Activated naive CD4-positive, alpha-beta T cell treated with anti-CD3 and anti-CD28 coated beads for 36 hours (primary cell): ENCODE measurements around the gene EFHD2. TPM values are rescaled to one million over a fixed set of nuclear protein-coding genes. Genes with fewer than 3 reads are reported as not detected.
"Not testable (repeated sequence)": the region's sequence is repeated elsewhere in the genome, so short reads cannot be mapped to it uniquely, and the experiment has no call there.

Experiments
- CTCF ChIA-PET: fragments of 350-600 bp; sonication (Branson Sonifier 250); formaldehyde crosslinking; loops from one replicate; lab custom pipeline; 2021; ENCODE audit warnings: antibody characterized with exemption; lab: Charles Lee
- DNase-seq: peaks from one replicate; pipeline ENCODE4 v3.0.0-alpha.2; 2020
- H3K27ac Mint-ChIP-seq: one replicate; pipeline ENCODE4 v1.8.0; 2021; ENCODE audit warnings: mild to moderate bottlenecking, mixed read lengths
- H3K27me3 Mint-ChIP-seq: one replicate; pipeline ENCODE4 v1.8.0; 2021; ENCODE audit warnings: low read depth, mixed read lengths
- H3K36me3 Mint-ChIP-seq: one replicate; pipeline ENCODE4 v1.8.0; 2021; ENCODE audit warnings: low read depth, mixed read lengths
- H3K4me1 Mint-ChIP-seq: one replicate; pipeline ENCODE4 v1.8.0; 2021; ENCODE audit warnings: low read depth, mixed read lengths
- H3K4me3 Mint-ChIP-seq: one replicate; pipeline ENCODE4 v1.8.0; 2021; ENCODE audit warnings: mild to moderate bottlenecking, moderate library complexity, mixed read lengths
- H3K9me3 Mint-ChIP-seq: one replicate; pipeline ENCODE4 v1.8.0; 2021; ENCODE audit warnings: mixed read lengths
- intact Hi-C: fragments of 100-400 bp; cut with micrococcal nuclease; formaldehyde crosslinking; loops from one replicate; pipeline ENCODE4 v1.15.1; 2023
- total RNA-seq, 2 experiments: library from RNA; stranded (reverse); gene quantifications; one replicate each; pipeline ENCODE4 v1.2.3, GENCODE V29; 2021

EFHD2 gene
- total RNA-seq, 2 experiments from 2014 or later: 35.0 to 36.0 TPM

GRCh38 chr1:15420853-15421465 is 11.3 kb downstream of the EFHD2 start:
- Mint-ChIP-seq H3K36me3 (peaks cover 5% of the 10 kb centered on the region), H3K27me3 (no peaks in the 10 kb centered on the region), H3K4me1 (peaks cover 24% of the 10 kb centered on the region), H3K4me3 (no peak overlapping the region), H3K27ac (no peak overlapping the region), H3K9me3 (no peaks in the 10 kb centered on the region)
- CTCF ChIA-PET: interaction anchor here (0.6 to 2.8 kb wide), 2 partner anchors 97 to 402 kb away, joined by 3 to 14 read pairs; no protein-coding TSS in a partner anchor
- intact Hi-C loops: no loop called here
- no peak for DNase-seq

- Mint-ChIP-seq H3K4me3 (no peak overlapping the region), H3K27me3 (no peaks in the 10 kb centered on the region), H3K4me1 (peaks cover 6% of the 10 kb centered on the region), H3K27ac (no peak overlapping the region), H3K36me3 (peaks cover 12% of the 10 kb centered on the region), H3K9me3 (no peaks in the 10 kb centered on the region)
- no peak for DNase-seq
- intact Hi-C loops: no loop called here
- CTCF ChIA-PET: no interaction called here
These were observed 13.2 kb downstream of the EFHD2 start for GRCh38 chr1:15422871-15423270.

DNA sequence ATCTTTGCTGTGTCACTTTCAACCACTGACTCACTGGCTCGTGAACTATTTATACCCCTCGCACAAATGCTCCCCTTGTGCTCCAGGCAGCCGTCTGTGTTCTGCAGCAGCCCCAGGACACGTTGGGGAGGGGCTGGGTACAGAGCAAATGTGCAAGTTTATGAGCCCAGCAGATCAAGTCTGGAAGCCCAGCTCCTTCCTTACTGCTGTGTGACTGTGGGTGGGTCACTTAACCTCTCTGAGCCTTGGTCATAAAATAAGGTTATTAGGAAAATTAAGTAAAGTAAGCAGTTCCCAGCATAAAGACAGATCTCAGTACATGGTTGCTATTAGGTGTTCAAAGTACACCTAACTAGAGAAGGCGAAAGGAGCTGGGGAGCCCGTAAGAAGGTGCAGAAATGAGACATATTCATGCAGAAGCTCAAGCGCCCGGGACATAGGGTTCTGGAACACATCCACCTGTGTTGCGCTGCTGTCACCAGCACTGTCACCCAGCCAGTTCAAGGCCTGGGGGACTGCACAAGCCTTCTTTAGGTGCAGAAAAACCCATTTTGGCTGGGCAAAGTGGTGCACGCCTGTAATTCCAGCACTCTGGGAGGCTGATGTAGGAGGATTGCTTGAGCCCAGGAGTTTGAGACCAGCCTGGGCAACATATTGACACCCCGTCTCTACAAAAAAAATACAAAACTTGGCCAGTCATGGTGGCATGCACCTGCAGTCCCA is 13.8 kb downstream of the EFHD2 start:
- DNase-seq: no peak
- H3K27me3 Mint-ChIP-seq: no peaks in the 10 kb centered on the region
- H3K36me3 Mint-ChIP-seq: peaks cover 12% of the 10 kb centered on the region
- H3K27ac Mint-ChIP-seq: no peak overlapping the region
- peaks cover 4% of the 10 kb centered on the region for H3K4me1 Mint-ChIP-seq
- intact Hi-C loops: no loop called here
- H3K9me3 Mint-ChIP-seq: no peaks in the 10 kb centered on the region
- no peak overlapping the region for H3K4me3 Mint-ChIP-seq
- CTCF ChIA-PET: no interaction called here

DNA sequence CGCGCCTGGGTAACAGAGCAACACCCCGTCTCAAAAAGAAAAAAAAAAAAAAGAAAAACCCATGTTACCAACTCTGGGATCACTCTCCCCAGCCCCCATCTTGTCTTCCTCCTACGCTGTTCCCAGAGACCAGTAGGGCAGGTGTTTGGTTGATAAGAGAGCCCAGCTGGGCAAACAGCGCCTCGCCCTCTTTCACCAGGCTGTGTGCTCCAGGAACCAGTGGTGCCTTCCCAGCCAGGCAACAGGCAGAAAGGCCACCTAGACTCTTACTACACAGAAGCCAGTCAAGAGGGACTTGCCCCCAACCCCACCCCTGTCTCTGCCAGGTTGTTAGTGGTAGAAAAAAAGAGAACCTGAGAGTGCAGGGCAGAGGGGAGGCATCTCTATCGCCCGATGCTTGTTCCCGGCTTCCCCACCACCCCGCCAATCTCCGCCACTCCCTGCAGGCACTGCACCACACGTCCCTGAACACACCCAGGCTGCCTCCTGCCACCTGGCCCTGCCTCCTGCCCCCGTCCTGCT is 14.5 kb downstream of the EFHD2 start:
- H3K27ac Mint-ChIP-seq: peak overlapping the region; percentile 36
- H3K27me3 Mint-ChIP-seq: no peaks in the 10 kb centered on the region
- H3K4me3 Mint-ChIP-seq: no peak overlapping the region
- CTCF ChIA-PET: no interaction called here
- peaks cover 2% of the 10 kb centered on the region for H3K4me1 Mint-ChIP-seq
- intact Hi-C loops: no loop called here
- H3K9me3 Mint-ChIP-seq: no peaks in the 10 kb centered on the region
- peaks cover 12% of the 10 kb centered on the region for H3K36me3 Mint-ChIP-seq
- no peak for DNase-seq

DNA sequence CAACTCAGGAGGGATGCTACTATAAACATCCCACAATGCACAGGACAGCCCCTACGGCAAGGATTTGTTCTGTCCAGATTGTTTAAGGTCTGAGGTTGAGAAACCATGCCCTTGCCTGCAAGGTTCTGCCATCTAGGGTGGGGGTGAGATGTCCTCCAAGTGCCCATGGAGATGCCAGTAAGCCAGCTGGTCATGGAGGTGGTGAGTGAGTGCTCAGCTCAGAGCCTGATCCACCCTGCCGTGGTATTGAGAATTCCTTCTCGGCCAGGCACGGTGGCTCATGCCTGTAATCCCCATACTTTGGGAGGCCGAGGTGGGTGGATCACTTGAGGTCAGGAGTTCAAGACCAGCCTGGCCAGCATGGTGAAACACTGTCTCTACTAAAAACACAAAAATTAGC is 15.3 kb downstream of the EFHD2 start:
- no peak overlapping the region for H3K27ac Mint-ChIP-seq
- CTCF ChIA-PET: interaction anchor here (0.9 kb wide), 1 partner anchor 101 kb away, joined by 6 read pairs; no protein-coding TSS in a partner anchor
- no peaks in the 10 kb centered on the region for H3K9me3 Mint-ChIP-seq
- H3K4me1 Mint-ChIP-seq: peaks cover 2% of the 10 kb centered on the region
- H3K36me3 Mint-ChIP-seq: peaks cover 10% of the 10 kb centered on the region
- H3K27me3 Mint-ChIP-seq: no peaks in the 10 kb centered on the region
- no peak for DNase-seq
- H3K4me3 Mint-ChIP-seq: no peak overlapping the region
- intact Hi-C loops: no loop called here

GRCh38 chr1:15425521-15425920 is 15.8 kb downstream of the EFHD2 start:
- DNase-seq: no peak
- Mint-ChIP-seq H3K4me3 (no peak overlapping the region), H3K9me3 (no peaks in the 10 kb centered on the region), H3K27ac (no peak overlapping the region), H3K4me1 (no peaks in the 10 kb centered on the region), H3K36me3 (peaks cover 8% of the 10 kb centered on the region), H3K27me3 (no peaks in the 10 kb centered on the region)
- intact Hi-C loops: no loop called here
- CTCF ChIA-PET: interaction anchor here (0.9 kb wide), 1 partner anchor 102 kb away, joined by 6 read pairs; no protein-coding TSS in a partner anchor

DNA sequence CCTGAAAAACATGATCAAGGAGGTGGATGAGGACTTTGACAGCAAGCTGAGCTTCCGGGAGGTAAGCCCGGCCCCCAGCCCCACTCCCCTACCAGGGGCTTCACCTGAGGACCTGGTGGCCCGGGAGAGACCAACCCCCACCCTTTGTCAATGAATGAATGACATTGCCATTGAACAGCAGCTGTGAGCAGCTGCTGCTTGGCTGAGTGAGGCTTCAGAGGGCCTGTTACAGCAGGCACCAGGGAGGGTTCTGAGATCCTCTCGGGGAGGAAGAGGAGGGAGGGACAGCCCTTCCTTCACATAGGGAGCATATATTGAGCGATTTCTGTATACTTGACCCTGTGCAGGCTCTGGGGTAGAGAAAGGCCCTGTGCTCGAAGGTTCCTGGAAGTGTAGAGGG is 16.3 kb downstream of the EFHD2 start:
- Mint-ChIP-seq H3K36me3 (peaks cover 8% of the 10 kb centered on the region), H3K9me3 (no peaks in the 10 kb centered on the region), H3K4me1 (no peaks in the 10 kb centered on the region), H3K4me3 (no peak overlapping the region), H3K27me3 (no peaks in the 10 kb centered on the region), H3K27ac (no peak overlapping the region)
- DNase-seq: no peak
- intact Hi-C loops: no loop called here
- CTCF ChIA-PET: no interaction called here

DNA sequence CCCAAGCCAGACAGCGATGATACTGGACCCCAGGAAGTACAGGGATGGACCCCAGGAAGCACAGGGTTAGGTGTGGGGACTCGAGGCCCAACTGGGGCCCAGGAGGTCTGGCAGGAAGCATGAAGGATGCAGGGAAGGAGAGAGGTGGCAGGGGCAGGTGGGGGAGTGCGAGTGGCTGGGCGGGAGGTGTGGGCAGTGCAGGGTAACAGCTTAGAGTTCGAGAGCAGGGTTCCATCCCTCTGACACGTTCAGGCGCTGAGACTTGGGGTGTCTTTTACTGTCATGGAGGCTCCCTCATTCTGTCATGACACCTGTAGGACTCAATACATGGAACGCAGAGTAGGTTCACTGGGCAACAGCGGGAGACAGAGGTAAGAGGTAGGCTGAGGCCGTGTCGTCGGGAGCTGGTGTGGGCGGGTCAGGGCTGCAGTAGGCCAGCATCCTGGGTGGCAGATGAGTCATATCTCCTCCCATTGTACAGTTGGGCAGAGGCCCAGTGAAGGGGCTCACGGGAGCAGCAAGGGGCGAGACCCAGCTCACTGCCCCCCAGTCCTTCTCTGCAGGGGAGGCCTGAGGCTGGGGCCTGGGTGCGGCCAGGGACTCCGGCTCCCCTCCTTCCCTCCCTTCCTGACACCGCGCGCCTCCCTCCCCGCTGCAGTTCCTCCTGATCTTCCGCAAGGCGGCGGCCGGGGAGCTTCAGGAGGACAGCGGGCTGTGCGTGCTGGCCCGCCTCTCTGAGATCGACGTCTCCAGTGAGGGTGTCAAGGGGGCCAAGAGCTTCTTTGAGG is 17.0 kb downstream of the EFHD2 start:
- Mint-ChIP-seq H3K9me3 (no peaks in the 10 kb centered on the region), H3K27me3 (no peaks in the 10 kb centered on the region), H3K4me1 (no peaks in the 10 kb centered on the region), H3K27ac (no peak overlapping the region), H3K4me3 (no peak overlapping the region), H3K36me3 (peaks cover 8% of the 10 kb centered on the region)
- intact Hi-C loops: no loop called here
- no peak for DNase-seq
- CTCF ChIA-PET: interaction anchor here (2.6 kb wide), 1 partner anchor 103 kb away, joined by 13 read pairs; no protein-coding TSS in a partner anchor

DNA sequence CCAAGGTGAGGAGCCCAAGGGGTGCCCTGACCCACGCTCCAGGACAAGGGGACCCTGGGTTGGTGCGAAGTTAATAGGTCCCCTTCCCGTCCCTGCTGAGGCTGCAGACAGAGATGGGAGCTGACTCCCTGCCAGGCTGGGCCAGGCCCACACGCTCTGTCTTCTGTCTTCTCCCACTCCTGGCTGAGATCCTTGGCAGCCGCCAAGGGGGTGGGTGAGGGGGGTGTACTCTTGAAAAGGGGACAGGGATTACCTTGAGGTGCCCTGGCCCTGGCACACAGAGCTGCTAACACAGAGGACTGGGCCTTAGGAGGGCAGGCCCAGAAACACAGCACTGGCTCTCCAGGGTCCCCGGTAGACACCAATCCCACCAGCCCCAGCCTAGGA is 17.6 kb downstream of the EFHD2 start:
- no peaks in the 10 kb centered on the region for H3K9me3 Mint-ChIP-seq
- no peak overlapping the region for H3K27ac Mint-ChIP-seq
- H3K4me1 Mint-ChIP-seq: no peaks in the 10 kb centered on the region
- H3K27me3 Mint-ChIP-seq: no peaks in the 10 kb centered on the region
- no peak overlapping the region for H3K4me3 Mint-ChIP-seq
- CTCF ChIA-PET: interaction anchor here (0.6 to 2.6 kb wide), 2 partner anchors 99 to 104 kb away, joined by 3 to 13 read pairs; no protein-coding TSS in a partner anchor
- intact Hi-C loops: no loop called here
- no peak for DNase-seq
- peaks cover 8% of the 10 kb centered on the region for H3K36me3 Mint-ChIP-seq

GRCh38 chr1:15428252-15428651 is 18.6 kb downstream of the EFHD2 start:
- H3K27ac Mint-ChIP-seq: not testable (repeated sequence)

DNA sequence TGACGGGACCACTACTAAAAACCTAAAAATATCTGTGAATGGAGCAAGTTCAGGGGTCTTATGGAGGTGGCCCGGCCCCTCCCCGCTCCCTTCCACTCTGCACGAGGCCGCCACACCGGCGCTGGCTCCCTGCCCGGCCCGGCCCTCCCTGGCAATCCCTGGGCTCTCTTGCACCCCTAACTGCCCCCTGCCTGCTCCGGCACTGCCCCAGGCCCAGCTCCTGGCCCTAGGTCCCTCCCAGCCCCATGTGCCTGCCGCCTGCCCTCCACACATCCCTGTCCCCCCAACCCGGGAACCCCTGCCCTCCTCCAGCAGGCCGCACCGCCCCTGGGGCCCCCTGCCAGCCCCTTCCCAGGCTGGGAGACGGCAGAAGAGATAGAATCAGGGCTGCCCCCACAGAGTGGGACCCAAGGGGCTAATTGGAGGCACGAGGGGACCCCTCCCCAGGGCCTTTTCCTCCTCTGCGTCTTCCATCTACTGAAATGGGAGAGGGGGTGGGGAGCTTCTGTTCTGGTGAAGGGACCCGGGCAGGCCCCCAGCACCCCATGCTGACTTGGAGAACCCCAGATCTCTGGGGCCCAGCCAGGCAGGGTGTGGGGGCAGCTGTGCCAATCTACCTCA is 19.2 kb downstream of the EFHD2 start:
- H3K27ac Mint-ChIP-seq: no peak overlapping the region

More at GRCh38 chr1:15428252-15428651, 18.6 kb downstream of the EFHD2 start:
- H3K4me3 Mint-ChIP-seq, intact Hi-C loops, H3K27me3 Mint-ChIP-seq, H3K4me1 Mint-ChIP-seq, DNase-seq, H3K9me3 Mint-ChIP-seq, H3K36me3 Mint-ChIP-seq: not testable (repeated sequence)
- CTCF ChIA-PET: interaction anchor here (2.6 kb wide), 1 partner anchor 105 kb away, joined by 13 read pairs; no protein-coding TSS in a partner anchor

More for the DNA sequence above, 19.2 kb downstream of the EFHD2 start:
- Mint-ChIP-seq H3K4me1 (no peaks in the 10 kb centered on the region), H3K27me3 (no peaks in the 10 kb centered on the region), H3K36me3 (peaks cover 8% of the 10 kb centered on the region), H3K4me3 (no peak overlapping the region), H3K9me3 (no peaks in the 10 kb centered on the region)
- CTCF ChIA-PET: interaction anchor here (1.2 to 2.6 kb wide), 2 partner anchors 105 to 109 kb away, joined by 8 to 13 read pairs; no protein-coding TSS in a partner anchor
- DNase-seq: no peak
- intact Hi-C loops: no loop called here
